DOHH2 (cell line): ENCODE data around the gene RNGTT.

Source experiments
- EZH2phosphoT487 ChIP-seq: fragments of 200-600 bp; sonication (generic); IDR thresholded peaks from 2 replicates; pipeline ENCODE4 v1.6.1; 2017; ENCODE audit warnings: borderline replicate concordance, mild to moderate bottlenecking, antibody characterized with exemption, low read length, moderate library complexity, mixed read lengths
- TF ChIP-seq, protein P1 (sequence below): fragments of 200-600 bp; sonication (generic); IDR thresholded peaks from one replicate; pipeline ENCODE4 v1.5.1; 2014; ENCODE audit warnings: antibody characterized with exemption, mild to moderate bottlenecking, low read depth, low read length; ENCODE audit not compliant: poor library complexity, severe bottlenecking

DNA sequence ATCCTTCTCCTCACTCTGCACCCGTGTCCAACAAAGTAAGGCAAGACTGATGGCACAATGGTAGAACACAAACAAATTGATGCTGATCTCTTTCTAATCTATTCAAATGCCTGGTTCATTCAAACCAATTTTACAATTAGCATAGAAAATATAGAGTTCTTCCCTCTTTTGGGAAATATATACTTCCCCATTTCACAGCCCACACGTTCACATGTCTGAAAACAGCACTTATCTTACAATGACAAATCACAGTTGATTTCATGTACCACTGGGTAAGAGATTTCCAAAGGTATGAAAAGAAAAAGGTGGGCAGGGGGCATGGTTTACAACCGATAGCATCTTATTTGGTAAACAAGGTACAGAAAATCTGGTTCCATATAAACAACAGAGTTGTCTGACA lies 137.6 kb downstream of the RNGTT start:
- TF ChIP-seq, protein P1, sequence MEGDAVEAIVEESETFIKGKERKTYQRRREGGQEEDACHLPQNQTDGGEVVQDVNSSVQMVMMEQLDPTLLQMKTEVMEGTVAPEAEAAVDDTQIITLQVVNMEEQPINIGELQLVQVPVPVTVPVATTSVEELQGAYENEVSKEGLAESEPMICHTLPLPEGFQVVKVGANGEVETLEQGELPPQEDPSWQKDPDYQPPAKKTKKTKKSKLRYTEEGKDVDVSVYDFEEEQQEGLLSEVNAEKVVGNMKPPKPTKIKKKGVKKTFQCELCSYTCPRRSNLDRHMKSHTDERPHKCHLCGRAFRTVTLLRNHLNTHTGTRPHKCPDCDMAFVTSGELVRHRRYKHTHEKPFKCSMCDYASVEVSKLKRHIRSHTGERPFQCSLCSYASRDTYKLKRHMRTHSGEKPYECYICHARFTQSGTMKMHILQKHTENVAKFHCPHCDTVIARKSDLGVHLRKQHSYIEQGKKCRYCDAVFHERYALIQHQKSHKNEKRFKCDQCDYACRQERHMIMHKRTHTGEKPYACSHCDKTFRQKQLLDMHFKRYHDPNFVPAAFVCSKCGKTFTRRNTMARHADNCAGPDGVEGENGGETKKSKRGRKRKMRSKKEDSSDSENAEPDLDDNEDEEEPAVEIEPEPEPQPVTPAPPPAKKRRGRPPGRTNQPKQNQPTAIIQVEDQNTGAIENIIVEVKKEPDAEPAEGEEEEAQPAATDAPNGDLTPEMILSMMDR, result no peak
- TF ChIP-seq EZH2phosphoT487, result no peak
